WI38 (cell line): ENCODE results near the gene CCDC170.

Experiments used
- H3K4me3 ChIP-seq: 2 replicates; pipeline ENCODE4 v1.5.1; 2011; ENCODE audit warnings: low read depth, mild to moderate bottlenecking, control low read depth, low read length
- CTCF ChIP-seq: IDR thresholded peaks from 2 replicates; pipeline ENCODE4 v1.5.1; 2012; ENCODE audit warnings: low read depth, mild to moderate bottlenecking, control low read depth, low read length

The CCDC170 gene

GRCh38 chr6:151481786-151482185, 12.0 kb upstream of the CCDC170 start:
- TF ChIP-seq CTCF: no peak
- no peak overlapping the region for H3K4me3 ChIP-seq

- TF ChIP-seq CTCF: no peak
- H3K4me3 ChIP-seq: peak overlapping the region; percentile 37
These were observed 11.5 kb upstream of the CCDC170 start for GRCh38 chr6:151482290-151482689.

- H3K4me3 ChIP-seq: no peak overlapping the region
- TF ChIP-seq CTCF: no peak
These were observed 9.8 kb upstream of the CCDC170 start for GRCh38 chr6:151483994-151484393.

GRCh38 chr6:151488226-151488625, 5.6 kb upstream of the CCDC170 start:
- TF ChIP-seq CTCF: no peak
- no peak overlapping the region for H3K4me3 ChIP-seq

GRCh38 chr6:151490996-151491395, 2.8 kb upstream of the CCDC170 start:
- TF ChIP-seq CTCF: no peak

GRCh38 chr6:151493161-151493803, 535 bp upstream of the CCDC170 start:
- TF ChIP-seq CTCF: no peak
- H3K4me3 ChIP-seq: peak overlapping the region; percentile 63

More at GRCh38 chr6:151490996-151491395, 2.8 kb upstream of the CCDC170 start:
- no peak overlapping the region for H3K4me3 ChIP-seq

GRCh38 chr6:151494235-151494935, 568 bp downstream of the CCDC170 start:
- peak overlapping the region; percentile 63 for H3K4me3 ChIP-seq
- no peak for TF ChIP-seq CTCF
